Endothelial cell of umbilical vein (primary cell): ENCODE measurements around the gene CYP27C1. TPM values are rescaled to one million over a fixed set of nuclear protein-coding genes. Genes with fewer than 3 reads are reported as not detected.

Source experiments
- BruUV-seq: library from RNA; stranded (reverse); fragments of 400-500 nt; replicated peaks from 2 replicates; lab custom pipeline; 2021; lab: Mats Ljungman, UMichigan
- CTCF ChIA-PET: fragments of 300-600, 350-600 bp; sonication (Branson Sonifier 250); formaldehyde crosslinking; loops from one replicate; lab custom pipeline; 2021; ENCODE audit warnings: antibody characterized with exemption, inconsistent platforms; lab: Charles Lee
- POLR2A ChIA-PET: fragments of 300-600, 350-600 bp; sonication (Branson Sonifier 250); formaldehyde crosslinking; loops from one replicate; lab custom pipeline; 2021; ENCODE audit warnings: antibody characterized with exemption, inconsistent platforms; lab: Charles Lee
- DNase-seq: peaks from one replicate; pipeline ENCODE4 v3.0.0-alpha.2; 2011; ENCODE audit warnings: low read depth, low spot score
- FAIRE-seq: peaks from 2 replicates; lab custom pipeline; 2011; peaks lifted over from hg19 to GRCh38; lab: Jason Lieb, UNC
- H2AFZ ChIP-seq: 2 replicates; pipeline ENCODE4 v1.6.0; 2012; ENCODE audit warnings: low read depth, low read length, control low read depth, inconsistent platforms
- H3K27ac ChIP-seq: 2 replicates; pipeline ENCODE4 v1.5.1; 2011; ENCODE audit warnings: low read depth, mild to moderate bottlenecking, control low read depth, low read length, moderate library complexity; ENCODE audit not compliant: insufficient read depth
- H3K27me3 ChIP-seq, 2 experiments: 2 replicates each; pipeline versions ENCODE4 v1.6.0 to v1.6.1; 2011; ENCODE audit warnings: low read length in 2 of 2, mixed read lengths in 1 of 2; ENCODE audit not compliant: control insufficient read depth in 2 of 2, insufficient read depth in 2 of 2
- H3K36me3 ChIP-seq, 2 experiments: 2 replicates in 1 of 2; 3 replicates in 1 of 2; pipeline ENCODE4 v1.5.1; 2011; ENCODE audit warnings: low read length in 2 of 2, mild to moderate bottlenecking in 1 of 2, moderate library complexity in 1 of 2; ENCODE audit not compliant: control insufficient read depth in 2 of 2, insufficient read depth in 2 of 2; ENCODE audit errors: extremely low read depth in 1 of 2
- H3K4me1 ChIP-seq: 3 replicates; pipeline ENCODE4 v1.5.1; 2011; ENCODE audit warnings: mild to moderate bottlenecking, low read length; ENCODE audit not compliant: control insufficient read depth, insufficient read depth; ENCODE audit errors: extremely low read depth
- H3K4me2 ChIP-seq: 2 replicates; pipeline ENCODE4 v1.6.1; 2011; ENCODE audit warnings: low read length, control low read depth, mixed read lengths; ENCODE audit not compliant: insufficient read depth
- H3K4me3 ChIP-seq, 3 experiments: fragments of 200-600 bp in 1 of 3; sonication (generic), shearing (Covaris generic) in 1 of 3; replicated peaks in 1 of 3; 2 replicates each; pipeline ENCODE4 v1.5.1; 2011 to 2016; ENCODE audit warnings: control low read depth in 3 of 3, low read length in 3 of 3, mild to moderate bottlenecking in 2 of 3, inconsistent platforms in 1 of 3, low read depth in 1 of 3, moderate library complexity in 1 of 3; ENCODE audit not compliant: insufficient read depth in 1 of 3
- H3K79me2 ChIP-seq: 2 replicates; pipeline ENCODE4 v1.6.0; 2012; ENCODE audit warnings: low read length, inconsistent platforms; ENCODE audit not compliant: control insufficient read depth, insufficient read depth
- H3K9ac ChIP-seq: replicated peaks from 2 replicates; pipeline ENCODE3; 2011; ENCODE audit warnings: low read length, control low read depth; ENCODE audit not compliant: insufficient read depth; ENCODE audit errors: extremely low read depth
- H3K9me1 ChIP-seq: replicated peaks from 3 replicates; pipeline ENCODE4 v1.6.0; 2011; ENCODE audit warnings: mild to moderate bottlenecking, low read length; ENCODE audit not compliant: control insufficient read depth, insufficient read depth; ENCODE audit errors: extremely low read depth
- H3K9me3 ChIP-seq: replicated peaks from 2 replicates; pipeline ENCODE4 v1.5.1; 2012; ENCODE audit warnings: low read length, inconsistent platforms; ENCODE audit not compliant: control insufficient read depth, insufficient read depth
- H4K20me1 ChIP-seq: replicated peaks from 2 replicates; pipeline ENCODE3; 2011; ENCODE audit warnings: mild to moderate bottlenecking, low read length; ENCODE audit not compliant: control insufficient read depth, insufficient read depth; ENCODE audit errors: extremely low read depth
- CTCF ChIP-seq, 2 donors: IDR thresholded peaks; 1 replicate in 1 of 2; 2 replicates in 1 of 2; pipeline ENCODE4 v1.5.1; 2011; ENCODE audit warnings: low read length in 2 of 2, mild to moderate bottlenecking in 2 of 2, moderate library complexity in 2 of 2, control low read depth in 1 of 2, inconsistent platforms in 1 of 2, low read depth in 1 of 2; ENCODE audit not compliant: insufficient read depth in 1 of 2; ENCODE audit errors: extremely low read depth in 1 of 2
- EZH2 ChIP-seq: IDR thresholded peaks from 2 replicates; pipeline ENCODE4 v1.6.1; 2012; ENCODE audit warnings: borderline replicate concordance, low read depth, mild to moderate bottlenecking, moderate library complexity, low read length, inconsistent platforms; ENCODE audit not compliant: severe bottlenecking
- FOS ChIP-seq: IDR thresholded peaks from 2 replicates; pipeline ENCODE4 v1.6.1; 2011; ENCODE audit warnings: mild to moderate bottlenecking, low read length, moderate library complexity, borderline replicate concordance; ENCODE audit not compliant: insufficient read depth
- GATA2 ChIP-seq: IDR thresholded peaks from 2 replicates; pipeline ENCODE4 v1.7.0; 2011; ENCODE audit warnings: low read depth, mild to moderate bottlenecking, moderate library complexity, mixed read lengths, low read length; ENCODE audit not compliant: insufficient read length, insufficient read depth
- JUN ChIP-seq: IDR thresholded peaks from 2 replicates; pipeline ENCODE4 v1.6.1; 2011; ENCODE audit warnings: borderline replicate concordance, low read depth; ENCODE audit not compliant: insufficient read length, insufficient read depth
- MAX ChIP-seq: IDR thresholded peaks from 2 replicates; pipeline ENCODE4 v1.6.1; 2011; ENCODE audit not compliant: insufficient read depth, insufficient read length
- MYC ChIP-seq: IDR thresholded peaks from one replicate; pipeline ENCODE4 v1.6.1; 2011; ENCODE audit warnings: mild to moderate bottlenecking, low read depth, low read length
- POLR2A ChIP-seq: IDR thresholded peaks from 2 replicates; pipeline ENCODE4 v1.6.1; 2012; ENCODE audit warnings: low read depth, mild to moderate bottlenecking, control low read depth, low read length
- POLR2AphosphoS5 ChIP-seq: IDR thresholded peaks from 2 replicates; pipeline ENCODE4 v1.6.1; 2012; ENCODE audit warnings: low read depth, mild to moderate bottlenecking, control low read depth, low read length, moderate library complexity; ENCODE audit not compliant: insufficient read depth
- dilution Hi-C: fragments of 300-500 bp; cut with MboI; formaldehyde crosslinking; loops from one replicate; pipeline ENCODE4 v1.15.0; 2019; ENCODE audit warnings: low sequenced_read_pairs; ENCODE audit not compliant: extremely low pct_ligation_motif_present
- intact Hi-C: fragments of 100-400 bp; cut with micrococcal nuclease; formaldehyde crosslinking; loops from one replicate; pipeline ENCODE4 v1.10.0; 2022
- polyA plus RNA-seq, 4 experiments: library from polyadenylated mRNA; depleted of rRNA in 3 of 4; stranded (reverse) in 3 of 4; unstranded in 1 of 4; fragments of >200 nt; gene quantifications; 2 replicates each; pipeline versions ENCODE4 v1.2.1 to v1.2.3, GENCODE V29; 2011 to 2012; ENCODE audit warnings: missing spikeins in 1 of 4
- total RNA-seq: library from RNA; stranded (reverse); gene quantifications from 2 replicates; pipeline ENCODE4 v1.2.3, GENCODE V29; 2021

CYP27C1 gene
- total and polyA plus RNA-seq, 2 donors (not counting 3 experiments of a cell fraction or from before 2014, with no cell fraction given) = not detected

- H3K27ac ChIP-seq = no peak overlapping the region
- no peaks in the 10 kb centered on the region for H4K20me1 ChIP-seq
- CTCF ChIA-PET = no interaction called here
- FAIRE-seq = no peak
- no peaks in the 10 kb centered on the region for H3K9me1 ChIP-seq
- no peaks in the 10 kb centered on the region for H3K79me2 ChIP-seq
- H3K9me3 ChIP-seq = no peaks in the 10 kb centered on the region
- no TSS peak for BruUV-seq
- no peak overlapping the region for H3K9ac ChIP-seq
- H3K4me1 ChIP-seq = peaks cover 11% of the 10 kb centered on the region
- no peaks in the 10 kb centered on the region for H3K36me3 ChIP-seq
- H3K4me3 ChIP-seq = no peak overlapping the region
- intact Hi-C loops (no loop called here), dilution Hi-C loops (no loop called here)
- TF ChIP-seq FOS (no peak), CTCF (IDR thresholded peaks at IDR 0.05; ENCODE audit: extremely low read depth in 1 of 2, insufficient read depth in 1 of 2, low read depth in 1 of 2, low read length in 2 of 2) (no peak), JUN (no peak), POLR2AphosphoS5 (no peak), MYC (no peak), EZH2 (no peak), GATA2 (no peak), MAX (no peak), POLR2A (no peak)
- DNase-seq = no peak
- H3K27me3 ChIP-seq = peaks cover 6 to 7% of the 10 kb centered on the region in 2 experiments
- no peak overlapping the region for H2AFZ ChIP-seq
- no peak overlapping the region for H3K4me2 ChIP-seq
- POLR2A ChIA-PET = no interaction called here
Observed at GRCh38 chr2:127229555-127229954, 9.5 kb upstream of the CYP27C1 start.
